EL (cell line): Measurements from ENCODE around the gene GLYATL2.
A peak's percentile ranks its signal among the peaks of the same experiment; 100 is the strongest.

ENCODE experiments used
- DNase-seq: peaks from one replicate; pipeline ENCODE4 v3.0.0-alpha.2; 2016

GLYATL2 gene

GRCh38 chr11:58796333-58796732 is 48.2 kb downstream of the GLYATL2 start:
- DNase-seq = peak; percentile 13

GRCh38 chr11:58788355-58789023 is 56.0 kb downstream of the GLYATL2 start:
- DNase-seq = peak; percentile 73

- DNase-seq = peak; percentile 64
Measured at GRCh38 chr11:58787903-58788302, 56.6 kb downstream of the GLYATL2 start.

GRCh38 chr11:58786693-58787092 is 57.8 kb downstream of the GLYATL2 start:
- no peak for DNase-seq

- DNase-seq = no peak
Measured at GRCh38 chr11:58784995-58785394, 59.5 kb downstream of the GLYATL2 start.
